Measurements from ENCODE around the gene CD9.
"Not testable (repeated sequence)": the region's sequence is repeated elsewhere in the genome, so short reads cannot be mapped to it uniquely, and the experiment has no call there.

Gene CD9

GRCh38 chr12:6189952-6190598 lies 10.1 kb upstream of the CD9 start:
- not testable (repeated sequence) for H3K14ac ChIP-seq (ENCODE audit: low read length); H4K8ac ChIP-seq (ENCODE audit: low read depth, low read length); H3K4me3 ChIP-seq (ENCODE audit: low read length in 2 of 2); H2BK120ac ChIP-seq (ENCODE audit: low read depth, low read length); H3K9ac ChIP-seq (ENCODE audit: low read depth, low read length, poor library complexity); H4K91ac ChIP-seq (ENCODE audit: low read depth, low read length, poor library complexity); H2BK5ac ChIP-seq (ENCODE audit: low read length); H3K9me3 ChIP-seq (replicated peaks in 1 of 2; ENCODE audit: control insufficient read depth in 2 of 2, insufficient read depth in 1 of 2, low read depth in 1 of 2, low read length in 2 of 2); H3K4me1 ChIP-seq (ENCODE audit: control insufficient read depth in 2 of 2, insufficient read depth in 1 of 2, low read depth in 1 of 2, low read length in 2 of 2); H3K18ac ChIP-seq (ENCODE audit: low read length); H2BK15ac ChIP-seq (ENCODE audit: low read length); H3K4me2 ChIP-seq (ENCODE audit: insufficient read depth, low read length, poor library complexity, severe bottlenecking); H2AK5ac ChIP-seq (ENCODE audit: low read depth, low read length); H3K27me3 ChIP-seq (ENCODE audit: control insufficient read depth in 3 of 3, insufficient read depth in 3 of 3, low read depth in 1 of 3, low read length in 3 of 3); H3K36me3 ChIP-seq (replicated peaks in 1 of 2; ENCODE audit: control insufficient read depth in 2 of 2, insufficient read depth in 2 of 2, low read length in 2 of 2); H3K4ac ChIP-seq (ENCODE audit: low read length); H3K23ac ChIP-seq (ENCODE audit: low read depth, low read length, poor library complexity); H3K27ac ChIP-seq (replicated peaks; ENCODE audit: low read length); H3K79me1 ChIP-seq (ENCODE audit: low read depth, low read length); DNase-seq (ENCODE audit: low spot score); H2BK12ac ChIP-seq (ENCODE audit: low read length)
- peak overlapping the region; percentile 49 for H2AFZ ChIP-seq (ENCODE audit: low read length)
- WGBS, 2 donors (ENCODE audit: extremely low coverage in 2 of 2, insufficient read length in 2 of 2, insufficient replicate concordance in 1 of 2), result no CpG with 5 or more reads among the region's 20 CpGs

- H2AK5ac ChIP-seq (ENCODE audit: low read depth, low read length); H3K4me3 ChIP-seq (ENCODE audit: low read length in 2 of 2); H3K14ac ChIP-seq (ENCODE audit: low read length); H2BK120ac ChIP-seq (ENCODE audit: low read depth, low read length); H4K8ac ChIP-seq (ENCODE audit: low read depth, low read length); H3K4ac ChIP-seq (ENCODE audit: low read length); H3K9me3 ChIP-seq (replicated peaks in 1 of 2; ENCODE audit: control insufficient read depth in 2 of 2, insufficient read depth in 1 of 2, low read depth in 1 of 2, low read length in 2 of 2); H3K79me1 ChIP-seq (ENCODE audit: low read depth, low read length); H3K23ac ChIP-seq (ENCODE audit: low read depth, low read length, poor library complexity); H3K36me3 ChIP-seq (replicated peaks in 1 of 2; ENCODE audit: control insufficient read depth in 2 of 2, insufficient read depth in 2 of 2, low read length in 2 of 2); DNase-seq (ENCODE audit: low spot score); H3K4me2 ChIP-seq (ENCODE audit: insufficient read depth, low read length, poor library complexity, severe bottlenecking); H3K27ac ChIP-seq (replicated peaks; ENCODE audit: low read length); H2AFZ ChIP-seq (ENCODE audit: low read length); H3K27me3 ChIP-seq (ENCODE audit: control insufficient read depth in 3 of 3, insufficient read depth in 3 of 3, low read depth in 1 of 3, low read length in 3 of 3); H3K18ac ChIP-seq (ENCODE audit: low read length); H3K9ac ChIP-seq (ENCODE audit: low read depth, low read length, poor library complexity); H2BK12ac ChIP-seq (ENCODE audit: low read length); H2BK5ac ChIP-seq (ENCODE audit: low read length); H4K91ac ChIP-seq (ENCODE audit: low read depth, low read length, poor library complexity); H3K4me1 ChIP-seq (ENCODE audit: control insufficient read depth in 2 of 2, insufficient read depth in 1 of 2, low read depth in 1 of 2, low read length in 2 of 2): not testable (repeated sequence)
- peak overlapping the region; percentile 85 for H2BK15ac ChIP-seq (ENCODE audit: low read length)
- no CpG with 5 or more reads among the region's 49 CpGs for WGBS, 2 donors (ENCODE audit: extremely low coverage in 2 of 2, insufficient read length in 2 of 2, insufficient replicate concordance in 1 of 2)
Observed at GRCh38 chr12:6190767-6191530, 9.3 kb upstream of the CD9 start.

DNA sequence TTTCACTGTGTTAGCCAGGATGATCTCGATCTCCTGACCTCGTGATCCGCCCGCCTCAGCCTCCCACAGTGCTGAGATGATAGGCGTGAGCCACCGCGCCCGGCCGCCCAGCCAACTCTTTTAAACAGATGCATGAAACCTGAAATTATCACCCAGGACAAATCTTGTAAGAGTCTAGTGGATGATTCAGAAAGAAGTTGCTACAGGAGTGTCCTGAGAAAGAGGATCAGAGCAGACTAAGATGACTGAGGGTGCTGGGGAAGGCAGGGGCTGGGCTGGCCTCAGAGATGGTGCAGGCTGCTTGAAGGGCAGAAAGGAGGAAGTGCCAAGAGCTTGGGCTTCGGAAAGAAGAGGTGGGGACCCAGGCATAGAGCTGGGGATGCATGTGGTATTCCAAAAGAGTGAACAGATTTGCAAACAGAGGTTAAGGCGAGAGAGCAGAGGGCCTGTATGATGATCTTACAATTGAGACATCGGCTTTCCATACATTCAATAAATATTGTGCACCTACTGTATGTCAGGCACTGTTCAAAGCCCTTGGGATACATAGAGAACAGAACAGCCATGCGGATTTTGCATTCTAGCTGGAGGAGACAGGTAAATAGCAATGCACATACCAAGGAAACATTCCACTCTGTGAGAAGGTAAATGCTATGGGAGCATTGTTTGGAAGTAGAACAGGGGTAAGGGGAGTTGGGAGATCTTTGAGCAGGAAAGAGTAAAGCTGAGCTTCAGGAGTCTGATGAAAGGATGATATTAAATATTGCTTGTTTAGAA lies 7.4 kb upstream of the CD9 start:
- Histone ChIP-seq H3K36me3 (replicated peaks in 1 of 2; ENCODE audit: control insufficient read depth in 2 of 2, insufficient read depth in 2 of 2, low read length in 2 of 2) (no peaks in the 10 kb centered on the region), H2BK12ac (ENCODE audit: low read length) (no peak overlapping the region), H3K4me3 (ENCODE audit: low read length in 2 of 2) (no peak overlapping the region), H3K4ac (ENCODE audit: low read length) (no peak overlapping the region), H2AFZ (ENCODE audit: low read length) (no peak overlapping the region), H2BK120ac (ENCODE audit: low read depth, low read length) (no peak overlapping the region), H3K27me3 (ENCODE audit: control insufficient read depth in 3 of 3, insufficient read depth in 3 of 3, low read depth in 1 of 3, low read length in 3 of 3) (peaks cover 0 to 10% (median 0%) of the 10 kb centered on the region in 3 experiments), H3K23ac (ENCODE audit: low read depth, low read length, poor library complexity) (no peak overlapping the region), H2AK5ac (ENCODE audit: low read depth, low read length) (peak overlapping the region; percentile 45), H3K14ac (ENCODE audit: low read length) (no peak overlapping the region), H3K27ac (replicated peaks; ENCODE audit: low read length) (no peak overlapping the region), H3K9ac (ENCODE audit: low read depth, low read length, poor library complexity) (no peak overlapping the region), H2BK5ac (ENCODE audit: low read length) (no peak overlapping the region), H3K18ac (ENCODE audit: low read length) (peak overlapping the region; percentile 80), H3K79me1 (ENCODE audit: low read depth, low read length) (no peaks in the 10 kb centered on the region), H3K4me2 (ENCODE audit: insufficient read depth, low read length, poor library complexity, severe bottlenecking) (no peak overlapping the region), H3K4me1 (ENCODE audit: control insufficient read depth in 2 of 2, insufficient read depth in 1 of 2, low read depth in 1 of 2, low read length in 2 of 2) (peaks cover 3 to 6% of the 10 kb centered on the region in 2 donors), H4K8ac (ENCODE audit: low read depth, low read length) (no peak overlapping the region), H2BK15ac (ENCODE audit: low read length) (no peak overlapping the region), H4K91ac (ENCODE audit: low read depth, low read length, poor library complexity) (no peak overlapping the region), H3K9me3 (replicated peaks in 1 of 2; ENCODE audit: control insufficient read depth in 2 of 2, insufficient read depth in 1 of 2, low read depth in 1 of 2, low read length in 2 of 2) (no peaks in the 10 kb centered on the region)
- WGBS, 2 donors (ENCODE audit: extremely low coverage in 2 of 2, insufficient read length in 2 of 2, insufficient replicate concordance in 1 of 2), result no CpG with 5 or more reads among the region's 13 CpGs
- DNase-seq (ENCODE audit: low spot score), result no peak

All from neuronal stem cell (in vitro differentiated cells).